GM19467 (cell line): Measurements from ENCODE around the gene OR2A42.
"Not testable (repeated sequence)": the region's sequence is repeated elsewhere in the genome, so short reads cannot be mapped to it uniquely, and the experiment has no call there.

Source experiments
- ATAC-seq: cut with Tn5 transposase; IDR thresholded peaks from one replicate; pipeline ENCODE4 v1.9.1; 2021; ENCODE audit warnings: mild to moderate bottlenecking, moderate library complexity; ENCODE audit not compliant: unreplicated experiment

Gene OR2A42

GRCh38 chr7:144239365-144239764 is at the start of gene OR2A42:
TSS of gene OR2A42 (minus strand) at chr7:144239605. CDS start at chr7:144232843, 6,762 bp downstream.
- ATAC-seq, result not testable (repeated sequence)

GRCh38 chr7:144287171-144287784 is 47.9 kb upstream of the OR2A42 start:
- ATAC-seq, result not testable (repeated sequence)

- not testable (repeated sequence) for ATAC-seq
Measured at GRCh38 chr7:144283716-144284115, 44.3 kb upstream of the OR2A42 start.

GRCh38 chr7:144282490-144282889 is 43.1 kb upstream of the OR2A42 start:
- ATAC-seq, result not testable (repeated sequence)

- ATAC-seq, result not testable (repeated sequence)
Measured at GRCh38 chr7:144281981-144282380, 42.6 kb upstream of the OR2A42 start.

GRCh38 chr7:144280010-144280409 is 40.6 kb upstream of the OR2A42 start:
- not testable (repeated sequence) for ATAC-seq

- ATAC-seq, result not testable (repeated sequence)
Measured at GRCh38 chr7:144275281-144275680, 35.9 kb upstream of the OR2A42 start.

GRCh38 chr7:144269188-144269587 is 29.8 kb upstream of the OR2A42 start, which contains the start of gene CTAGE8:
TSS of gene CTAGE8 (minus strand) at chr7:144269288. CDS start at chr7:144269250, 38 bp downstream.
- ATAC-seq, result not testable (repeated sequence)

- not testable (repeated sequence) for ATAC-seq
Measured at GRCh38 chr7:144264692-144265091, 25.3 kb upstream of the OR2A42 start, which contains the start of gene OR2A7. TSS of gene OR2A7 (minus strand) at chr7:144264792. CDS start at chr7:144259628, 5,164 bp downstream.

GRCh38 chr7:144262128-144262527 is 22.7 kb upstream of the OR2A42 start:
- not testable (repeated sequence) for ATAC-seq

GRCh38 chr7:144259067-144259466 is 19.7 kb upstream of the OR2A42 start:
- ATAC-seq, result not testable (repeated sequence)

GRCh38 chr7:144256112-144256511 is 16.7 kb upstream of the OR2A42 start:
- ATAC-seq, result no peak

GRCh38 chr7:144255471-144255897 is 16.1 kb upstream of the OR2A42 start:
- ATAC-seq, result no peak

GRCh38 chr7:144252307-144252706 is 12.9 kb upstream of the OR2A42 start:
- not testable (repeated sequence) for ATAC-seq

- ATAC-seq, result not testable (repeated sequence)
Measured at GRCh38 chr7:144247674-144248330, 8.4 kb upstream of the OR2A42 start.

- not testable (repeated sequence) for ATAC-seq
Measured at GRCh38 chr7:144246967-144247366, 7.6 kb upstream of the OR2A42 start.

GRCh38 chr7:144245372-144245771 is 6.0 kb upstream of the OR2A42 start:
- ATAC-seq, result not testable (repeated sequence)

GRCh38 chr7:144238530-144239082 is 799 bp downstream of the OR2A42 start:
- not testable (repeated sequence) for ATAC-seq

GRCh38 chr7:144233039-144233438 is 6.4 kb downstream of the OR2A42 start:
- not testable (repeated sequence) for ATAC-seq

GRCh38 chr7:144231027-144231426 is 8.4 kb downstream of the OR2A42 start:
- not testable (repeated sequence) for ATAC-seq

GRCh38 chr7:144228810-144229209 is 10.6 kb downstream of the OR2A42 start:
- ATAC-seq, result not testable (repeated sequence)

- not testable (repeated sequence) for ATAC-seq
Measured at GRCh38 chr7:144226866-144227265, 12.5 kb downstream of the OR2A42 start.
